ENCODE results near the gene CCDC149. TPM values are rescaled to one million over a fixed set of nuclear protein-coding genes. Genes with fewer than 3 reads are reported as not detected.

The CCDC149 gene
- total RNA-seq, 1 experiment from 2014 or later: 9.8 TPM

GRCh38 chr4:24863799-24864198, 49.0 kb downstream of the CCDC149 start:
- no peak for DNase-seq
- Histone ChIP-seq H3K27ac (no peak overlapping the region), H3K9me2 (ENCODE audit: insufficient read depth) (no peaks in the 10 kb centered on the region), H3K36me3 (ENCODE audit: low read depth) (no peaks in the 10 kb centered on the region), H3K4me3 (no peak overlapping the region), H3F3A (ENCODE audit: insufficient read depth, low read depth) (no peaks in the 10 kb centered on the region), H2AFZ (no peak overlapping the region), H3K4me1 (replicated peaks; ENCODE audit: insufficient read depth) (no peaks in the 10 kb centered on the region), H3K4me2 (no peak overlapping the region), H3K79me2 (ENCODE audit: low read depth) (no peaks in the 10 kb centered on the region), H3K27me3 (ENCODE audit: insufficient read depth, low read depth) (no peaks in the 10 kb centered on the region), H3K9me3 (ENCODE audit: insufficient read depth, low read depth) (peaks cover 6% of the 10 kb centered on the region; the same call in 1 of the 2 replicates), H4K20me1 (ENCODE audit: insufficient read depth) (no peaks in the 10 kb centered on the region)
- no TSS peak for BruUV-seq (replicated peaks)
- TF ChIP-seq, protein P1, sequence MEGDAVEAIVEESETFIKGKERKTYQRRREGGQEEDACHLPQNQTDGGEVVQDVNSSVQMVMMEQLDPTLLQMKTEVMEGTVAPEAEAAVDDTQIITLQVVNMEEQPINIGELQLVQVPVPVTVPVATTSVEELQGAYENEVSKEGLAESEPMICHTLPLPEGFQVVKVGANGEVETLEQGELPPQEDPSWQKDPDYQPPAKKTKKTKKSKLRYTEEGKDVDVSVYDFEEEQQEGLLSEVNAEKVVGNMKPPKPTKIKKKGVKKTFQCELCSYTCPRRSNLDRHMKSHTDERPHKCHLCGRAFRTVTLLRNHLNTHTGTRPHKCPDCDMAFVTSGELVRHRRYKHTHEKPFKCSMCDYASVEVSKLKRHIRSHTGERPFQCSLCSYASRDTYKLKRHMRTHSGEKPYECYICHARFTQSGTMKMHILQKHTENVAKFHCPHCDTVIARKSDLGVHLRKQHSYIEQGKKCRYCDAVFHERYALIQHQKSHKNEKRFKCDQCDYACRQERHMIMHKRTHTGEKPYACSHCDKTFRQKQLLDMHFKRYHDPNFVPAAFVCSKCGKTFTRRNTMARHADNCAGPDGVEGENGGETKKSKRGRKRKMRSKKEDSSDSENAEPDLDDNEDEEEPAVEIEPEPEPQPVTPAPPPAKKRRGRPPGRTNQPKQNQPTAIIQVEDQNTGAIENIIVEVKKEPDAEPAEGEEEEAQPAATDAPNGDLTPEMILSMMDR (conservative IDR thresholded peaks at IDR 0.05): no peak
- TF ChIP-seq EZH2 (IDR thresholded peaks at IDR 0.05; ENCODE audit: low read depth): no peak
- ChIA-PET CTCF (no interaction called here), POLR2A (ENCODE audit: unreplicated experiment) (no interaction called here)
- intact Hi-C loops (cut with micrococcal nuclease; ENCODE audit: unreplicated experiment): no loop called here

GRCh38 chr4:24862073-24862751, 50.6 kb downstream of the CCDC149 start:
- H3K9me2 ChIP-seq (ENCODE audit: insufficient read depth): no peaks in the 10 kb centered on the region
- H3K4me3 ChIP-seq: no peak overlapping the region
- H3F3A ChIP-seq (ENCODE audit: insufficient read depth, low read depth): no peaks in the 10 kb centered on the region
- H3K27me3 ChIP-seq (ENCODE audit: insufficient read depth, low read depth): no peaks in the 10 kb centered on the region
- H3K4me1 ChIP-seq (replicated peaks; ENCODE audit: insufficient read depth): peaks cover 7% of the 10 kb centered on the region; the same call in 1 of the 2 replicates
- intact Hi-C loops (cut with micrococcal nuclease; ENCODE audit: unreplicated experiment): no loop called here
- H4K20me1 ChIP-seq (ENCODE audit: insufficient read depth): no peaks in the 10 kb centered on the region
- H3K27ac ChIP-seq: no peak overlapping the region
- DNase-seq: no peak
- no TSS peak for BruUV-seq (replicated peaks)
- TF ChIP-seq, protein P1 (conservative IDR thresholded peaks at IDR 0.05): no peak
- TF ChIP-seq EZH2 (IDR thresholded peaks at IDR 0.05; ENCODE audit: low read depth): no peak
- POLR2A ChIA-PET (ENCODE audit: unreplicated experiment): no interaction called here
- no peak overlapping the region for H3K4me2 ChIP-seq
- no peaks in the 10 kb centered on the region for H3K79me2 ChIP-seq (ENCODE audit: low read depth)
- no peaks in the 10 kb centered on the region for H3K36me3 ChIP-seq (ENCODE audit: low read depth)
- peaks cover 6% of the 10 kb centered on the region; the same call in 1 of the 2 replicates for H3K9me3 ChIP-seq (ENCODE audit: insufficient read depth, low read depth)
- CTCF ChIA-PET: no interaction called here
- H2AFZ ChIP-seq: no peak overlapping the region

- no peaks in the 10 kb centered on the region for H3F3A ChIP-seq (ENCODE audit: insufficient read depth, low read depth)
These were observed 54.3 kb downstream of the CCDC149 start for GRCh38 chr4:24858550-24858949.

More at GRCh38 chr4:24858550-24858949, 54.3 kb downstream of the CCDC149 start:
- no peaks in the 10 kb centered on the region for H3K36me3 ChIP-seq (ENCODE audit: low read depth)
- H3K4me3 ChIP-seq: no peak overlapping the region
- H3K4me1 ChIP-seq (replicated peaks; ENCODE audit: insufficient read depth): peaks cover 7% of the 10 kb centered on the region; the same call in 1 of the 2 replicates
- H3K79me2 ChIP-seq (ENCODE audit: low read depth): no peaks in the 10 kb centered on the region
- H3K9me2 ChIP-seq (ENCODE audit: insufficient read depth): no peaks in the 10 kb centered on the region
- intact Hi-C loops (cut with micrococcal nuclease; ENCODE audit: unreplicated experiment): no loop called here
- ChIA-PET POLR2A (ENCODE audit: unreplicated experiment) (no interaction called here), CTCF (no interaction called here)
- H3K4me2 ChIP-seq: no peak overlapping the region
- no peaks in the 10 kb centered on the region for H3K27me3 ChIP-seq (ENCODE audit: insufficient read depth, low read depth)
- DNase-seq: no peak
- TF ChIP-seq, protein P1 (conservative IDR thresholded peaks at IDR 0.05): no peak
- TF ChIP-seq EZH2 (IDR thresholded peaks at IDR 0.05; ENCODE audit: low read depth): no peak
- H3K9me3 ChIP-seq (ENCODE audit: insufficient read depth, low read depth): no peaks in the 10 kb centered on the region
- H3K27ac ChIP-seq: no peak overlapping the region
- no peaks in the 10 kb centered on the region for H4K20me1 ChIP-seq (ENCODE audit: insufficient read depth)
- BruUV-seq (replicated peaks): no TSS peak
- no peak overlapping the region for H2AFZ ChIP-seq

All from PC-9 (cell line).